Uterus (tissue), 4 donors: ENCODE measurements around the gene ENO1. TPM values are rescaled to one million over a fixed set of nuclear protein-coding genes. Genes with fewer than 3 reads are reported as not detected.

Source experiments
- DNase-seq, 2 donors: peaks; one replicate each; pipeline ENCODE4 v3.0.0-alpha.2; 2019 to 2020
- H3K27ac ChIP-seq, 2 donors: fragments of 200-600 bp; sonication (generic); 1 replicate in 1 of 2; 2 replicates in 1 of 2; pipeline ENCODE4 v1.5.1; 2016 to 2018
- H3K27me3 ChIP-seq, 2 donors: fragments of 200-600 bp; sonication (generic); one replicate each; pipeline ENCODE4 v1.5.1; 2018 to 2019; ENCODE audit warnings: control low read depth in 1 of 2
- H3K36me3 ChIP-seq, 2 donors: fragments of 200-600 bp; sonication (generic); one replicate each; pipeline ENCODE4 v1.5.1; 2019; ENCODE audit warnings: control low read depth in 1 of 2
- H3K4me1 ChIP-seq, 2 donors: fragments of 200-600 bp; sonication (generic); one replicate each; pipeline ENCODE4 v1.5.1; 2018 to 2019; ENCODE audit warnings: control low read depth in 1 of 2
- H3K4me3 ChIP-seq, 2 donors: fragments of 200-600 bp; sonication (generic); 1 replicate in 1 of 2; 2 replicates in 1 of 2; pipeline ENCODE4 v1.5.1; 2018 to 2019; ENCODE audit warnings: mild to moderate bottlenecking in 1 of 2
- H3K9me3 ChIP-seq, 2 donors: fragments of 200-600 bp; sonication (generic); one replicate each; pipeline ENCODE4 v1.5.1; 2019; ENCODE audit warnings: control low read depth in 1 of 2
- POLR2A ChIP-seq, 2 donors: fragments of 450-650 bp; IDR thresholded peaks; one replicate each; pipeline ENCODE4 v1.6.1; 2016; ENCODE audit warnings: antibody characterized with exemption in 2 of 2, mild to moderate bottlenecking in 1 of 2, moderate library complexity in 1 of 2
- intact Hi-C: fragments of 100-400 bp; cut with DNase I; formaldehyde crosslinking; loops from one replicate; pipeline ENCODE4 v1.15.1; 2023; ENCODE audit warnings: low total_unique reads
- total RNA-seq, 4 donors: library from RNA; depleted of rRNA in 3 of 4; stranded (reverse); fragments of >200 nt in 3 of 4; gene quantifications; one replicate each; pipeline versions ENCODE4 v1.1.0 to v1.2.4, GENCODE V29; 2014 to 2023
- TF ChIP-seq, protein P1 (sequence below), 4 experiments: fragments of 200-600 bp in 2 of 4; fragments of 450-650 bp in 2 of 4; sonication (generic) in 2 of 4; IDR thresholded peaks; one replicate each; pipeline ENCODE4 v1.5.1; 2016 to 2019; ENCODE audit warnings: antibody characterized with exemption in 4 of 4, mild to moderate bottlenecking in 2 of 4, moderate library complexity in 1 of 4
- donor health status: DM: yes; HTN: yes; CAD: no.

The ENO1 gene
- total RNA-seq, 4 donors from 2014 or later: 123 to 358 (median 225) TPM

DNA sequence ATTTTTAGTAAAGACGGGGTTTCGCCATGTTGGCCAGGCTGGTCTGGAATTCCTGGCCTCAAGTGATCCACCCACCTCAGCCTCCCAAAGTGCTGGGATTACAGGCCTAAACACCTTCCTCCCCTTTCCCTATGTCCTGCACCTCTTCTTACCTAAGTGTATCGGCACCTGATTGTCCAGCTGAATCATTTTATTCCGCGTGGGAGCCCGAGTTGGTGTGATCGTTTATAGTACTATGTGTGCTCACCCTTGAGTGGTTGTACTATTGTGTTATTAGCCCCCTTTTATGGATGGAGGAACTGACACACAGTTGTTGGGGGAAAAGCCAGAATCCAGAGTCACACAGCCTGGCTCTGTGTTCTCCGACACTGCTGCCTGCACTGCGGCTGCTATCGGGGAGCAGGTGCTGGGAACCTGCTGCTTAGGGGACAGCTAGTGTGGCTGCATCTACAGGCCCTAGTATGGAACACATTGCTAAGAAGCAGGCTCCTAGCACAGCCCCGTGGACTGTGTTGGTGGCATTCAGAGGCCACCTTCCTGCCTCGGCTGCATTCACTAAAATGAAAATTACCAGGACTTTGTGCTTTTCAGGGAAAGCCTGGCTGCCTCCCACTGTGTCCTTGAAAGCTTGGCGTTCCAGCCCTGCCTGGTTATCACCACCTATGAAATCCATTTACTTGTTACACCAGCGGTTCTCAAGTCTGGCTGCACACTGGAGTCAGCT is 21.6 kb downstream of the ENO1 start:
- Histone ChIP-seq H3K27ac (no peak overlapping the region), H3K27me3 (no peaks in the 10 kb centered on the region), H3K4me3 (no peak overlapping the region), H3K36me3 (no peaks in the 10 kb centered on the region), H3K4me1 (no peaks in the 10 kb centered on the region), H3K9me3 (no peaks in the 10 kb centered on the region)
- intact Hi-C loops: no loop called here
- TF ChIP-seq, protein P1, sequence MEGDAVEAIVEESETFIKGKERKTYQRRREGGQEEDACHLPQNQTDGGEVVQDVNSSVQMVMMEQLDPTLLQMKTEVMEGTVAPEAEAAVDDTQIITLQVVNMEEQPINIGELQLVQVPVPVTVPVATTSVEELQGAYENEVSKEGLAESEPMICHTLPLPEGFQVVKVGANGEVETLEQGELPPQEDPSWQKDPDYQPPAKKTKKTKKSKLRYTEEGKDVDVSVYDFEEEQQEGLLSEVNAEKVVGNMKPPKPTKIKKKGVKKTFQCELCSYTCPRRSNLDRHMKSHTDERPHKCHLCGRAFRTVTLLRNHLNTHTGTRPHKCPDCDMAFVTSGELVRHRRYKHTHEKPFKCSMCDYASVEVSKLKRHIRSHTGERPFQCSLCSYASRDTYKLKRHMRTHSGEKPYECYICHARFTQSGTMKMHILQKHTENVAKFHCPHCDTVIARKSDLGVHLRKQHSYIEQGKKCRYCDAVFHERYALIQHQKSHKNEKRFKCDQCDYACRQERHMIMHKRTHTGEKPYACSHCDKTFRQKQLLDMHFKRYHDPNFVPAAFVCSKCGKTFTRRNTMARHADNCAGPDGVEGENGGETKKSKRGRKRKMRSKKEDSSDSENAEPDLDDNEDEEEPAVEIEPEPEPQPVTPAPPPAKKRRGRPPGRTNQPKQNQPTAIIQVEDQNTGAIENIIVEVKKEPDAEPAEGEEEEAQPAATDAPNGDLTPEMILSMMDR (IDR thresholded peaks at IDR 0.05): no peak
- TF ChIP-seq POLR2A (IDR thresholded peaks at IDR 0.05): no peak
- no peak for DNase-seq

DNA sequence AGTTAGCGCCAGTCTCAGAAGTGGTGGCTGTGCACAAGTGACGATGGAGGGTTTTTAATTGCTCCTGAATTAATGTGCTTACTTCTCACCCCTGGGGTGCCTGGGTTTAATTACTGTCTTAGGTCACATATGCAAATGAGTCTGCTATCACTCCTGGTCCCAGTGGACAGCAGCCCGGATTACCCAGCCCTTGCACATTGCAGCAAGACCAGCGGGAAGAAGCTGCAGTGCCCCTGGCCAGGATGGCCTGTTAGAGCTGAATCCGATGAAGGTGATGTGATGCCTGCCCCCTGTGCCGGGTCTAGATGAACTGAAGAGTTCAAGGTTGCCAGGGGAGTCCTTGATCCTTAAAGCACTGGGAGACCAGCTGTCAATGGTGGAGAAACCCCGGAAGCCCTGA is 24.2 kb downstream of the ENO1 start:
- intact Hi-C loops: no loop called here
- no peak for DNase-seq
- H3K9me3 ChIP-seq: no peaks in the 10 kb centered on the region
- H3K4me3 ChIP-seq: no peak overlapping the region
- no peak overlapping the region for H3K27ac ChIP-seq
- TF ChIP-seq, protein P1 (IDR thresholded peaks at IDR 0.05): no peak
- TF ChIP-seq POLR2A (IDR thresholded peaks at IDR 0.05): no peak
- H3K4me1 ChIP-seq: no peaks in the 10 kb centered on the region
- no peaks in the 10 kb centered on the region for H3K36me3 ChIP-seq
- no peaks in the 10 kb centered on the region for H3K27me3 ChIP-seq

DNA sequence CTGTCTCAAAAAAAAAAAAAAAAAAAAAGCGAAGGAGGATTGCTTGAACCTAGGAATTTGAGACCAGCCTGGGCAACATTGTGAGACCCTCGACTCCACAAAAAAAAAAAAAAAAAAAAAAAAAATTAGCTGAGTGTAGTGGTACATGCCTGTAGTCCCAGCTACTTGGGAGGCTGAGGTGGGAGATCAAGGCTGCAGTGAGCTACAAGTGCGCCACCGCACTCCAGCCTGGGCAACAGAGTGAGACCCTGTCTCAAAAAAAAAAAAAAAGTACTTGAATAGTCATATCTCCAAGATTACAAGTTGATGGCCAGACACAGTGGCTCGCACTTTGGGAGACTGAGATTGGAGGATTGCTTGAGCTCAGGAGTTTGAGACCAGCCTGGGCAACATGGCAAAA is 27.4 kb downstream of the ENO1 start:
- no peaks in the 10 kb centered on the region for H3K9me3 ChIP-seq
- H3K27ac ChIP-seq: no peak overlapping the region
- DNase-seq: no peak
- intact Hi-C loops: no loop called here
- H3K4me3 ChIP-seq: no peak overlapping the region
- no peaks in the 10 kb centered on the region for H3K27me3 ChIP-seq
- no peaks in the 10 kb centered on the region for H3K36me3 ChIP-seq
- TF ChIP-seq, protein P1 (IDR thresholded peaks at IDR 0.05): no peak
- no peak for TF ChIP-seq POLR2A (IDR thresholded peaks at IDR 0.05)
- H3K4me1 ChIP-seq: no peaks in the 10 kb centered on the region

DNA sequence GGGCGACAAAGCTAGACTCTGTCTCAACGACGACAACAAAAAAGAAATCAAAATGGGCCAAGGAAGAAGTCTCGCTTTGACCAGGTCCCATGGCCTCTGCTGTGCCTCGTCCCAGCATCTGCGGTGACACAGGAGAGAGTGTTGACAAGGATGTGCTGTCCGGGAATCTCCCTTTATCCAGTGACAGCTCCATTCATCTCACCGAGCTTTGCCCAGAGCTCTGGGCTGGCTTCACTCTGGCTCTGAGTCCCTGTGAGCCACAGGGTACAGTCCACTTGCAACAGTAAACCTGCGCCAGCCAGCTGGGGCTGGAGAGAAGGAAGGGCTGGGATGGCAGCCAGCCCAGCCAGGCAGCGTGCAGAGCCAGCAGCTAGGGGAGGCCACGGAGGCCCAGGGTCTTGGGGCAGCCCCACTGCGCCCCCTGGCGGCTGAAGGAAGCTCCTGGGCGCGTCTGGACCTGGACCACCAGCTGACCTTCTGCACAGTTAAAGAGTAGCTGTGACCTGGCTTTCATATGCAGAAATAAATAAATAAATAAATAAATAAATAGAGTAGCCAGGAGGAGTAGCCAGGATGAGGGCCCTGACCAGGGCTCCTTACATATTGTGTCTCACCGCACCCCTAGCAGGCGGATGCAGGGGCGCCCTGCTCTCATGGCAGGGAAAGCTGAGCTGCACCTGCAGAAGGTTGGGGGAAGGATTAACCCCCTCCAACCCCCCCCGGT is 29.7 kb downstream of the ENO1 start:
- H3K4me1 ChIP-seq: no peaks in the 10 kb centered on the region
- H3K27ac ChIP-seq: peak overlapping the region in 1 of 2 donors; percentile 45
- intact Hi-C loops: no loop called here
- no peak overlapping the region for H3K4me3 ChIP-seq
- no peaks in the 10 kb centered on the region for H3K27me3 ChIP-seq
- TF ChIP-seq, protein P1 (IDR thresholded peaks at IDR 0.05): peak; percentile 92 to 97 (median 94)
- no peak for TF ChIP-seq POLR2A (IDR thresholded peaks at IDR 0.05)
- H3K36me3 ChIP-seq: no peaks in the 10 kb centered on the region
- DNase-seq: peak; percentile 87 to 88
- no peaks in the 10 kb centered on the region for H3K9me3 ChIP-seq

DNA sequence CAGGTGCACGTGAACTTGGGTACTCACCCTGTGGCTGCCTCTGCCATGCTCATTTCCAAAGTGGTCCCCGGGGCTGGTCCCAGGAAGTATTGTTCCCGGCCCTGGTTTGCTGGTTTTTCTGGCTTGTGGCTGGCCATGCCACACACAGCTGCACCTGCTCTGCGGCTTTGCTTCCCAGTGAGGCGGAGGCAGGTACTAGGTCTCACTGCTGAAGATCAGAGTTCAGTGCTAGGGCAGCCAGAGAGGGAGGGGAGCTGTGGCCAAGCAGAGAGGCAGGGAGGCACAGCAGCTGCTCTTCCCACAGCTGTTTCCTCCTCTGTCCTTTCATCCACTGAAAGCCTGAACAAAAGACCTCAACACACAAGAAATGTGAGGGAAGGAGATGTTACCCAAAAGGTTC is 30.5 kb downstream of the ENO1 start:
- peak overlapping the region in 1 of 2 donors; percentile 45 for H3K27ac ChIP-seq
- no peaks in the 10 kb centered on the region for H3K36me3 ChIP-seq
- no peaks in the 10 kb centered on the region for H3K4me1 ChIP-seq
- no peak for TF ChIP-seq POLR2A (IDR thresholded peaks at IDR 0.05)
- TF ChIP-seq, protein P1 (IDR thresholded peaks at IDR 0.05): no peak
- no peaks in the 10 kb centered on the region for H3K27me3 ChIP-seq
- no peaks in the 10 kb centered on the region for H3K9me3 ChIP-seq
- intact Hi-C loops: no loop called here
- DNase-seq: no peak
- no peak overlapping the region for H3K4me3 ChIP-seq
